T-helper 22 cell (primary cell): ENCODE data around the gene PRKCH.

Source experiments
- DNase-seq: peaks from one replicate; pipeline ENCODE4 v3.0.0-alpha.2; 2020; ENCODE audit warnings: low read depth

PRKCH gene

GRCh38 chr14:61532763-61533162, 211.4 kb downstream of the PRKCH start:
- DNase-seq = no peak

- DNase-seq = no peak
These were observed 212.3 kb downstream of the PRKCH start for GRCh38 chr14:61533513-61534255.

- no peak for DNase-seq
These were observed 213.7 kb downstream of the PRKCH start for GRCh38 chr14:61535032-61535431.

- no peak for DNase-seq
These were observed 214.1 kb downstream of the PRKCH start for GRCh38 chr14:61535458-61535857.

DNA sequence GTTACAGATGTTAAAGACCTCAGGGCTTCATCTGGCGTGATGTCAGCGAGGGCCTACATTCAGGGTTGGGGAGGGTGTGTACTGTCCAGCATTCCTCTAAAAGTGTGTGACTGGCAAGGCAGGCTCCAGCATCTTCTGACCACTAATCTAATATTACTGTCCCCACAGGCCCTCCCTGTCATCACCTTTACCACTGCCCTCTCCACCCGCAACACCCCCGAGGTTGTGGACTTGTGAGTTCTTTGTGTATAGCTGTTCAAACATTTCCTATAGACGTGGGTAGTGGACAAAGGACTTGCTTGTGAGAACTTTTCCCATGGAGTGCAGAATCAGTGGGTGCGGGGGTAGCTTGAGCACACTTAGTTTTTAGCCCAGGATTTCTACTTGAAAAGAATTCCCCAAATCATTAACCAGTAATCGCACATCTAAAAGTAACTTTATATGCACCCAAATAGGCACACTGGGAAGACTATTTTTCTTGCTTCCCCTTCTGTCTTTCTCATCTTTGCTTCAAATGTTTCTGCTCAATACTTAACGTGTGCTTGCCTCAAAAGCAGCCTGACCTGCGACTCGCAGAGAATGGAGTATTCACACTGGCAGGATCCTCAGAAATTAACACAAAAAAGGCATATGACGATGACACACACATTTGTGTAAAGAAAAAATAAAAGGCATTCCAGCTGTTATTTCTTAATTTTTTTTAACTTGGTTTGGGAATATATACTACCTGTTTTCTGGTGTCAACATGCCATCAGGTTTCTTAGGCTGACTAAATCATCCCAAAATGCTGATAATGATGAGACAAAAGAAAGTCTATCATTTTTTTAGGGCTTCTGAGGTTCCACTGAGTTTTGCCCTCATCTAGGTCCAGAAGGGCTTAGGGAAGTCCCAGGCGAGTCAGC, 215.5 kb downstream of the PRKCH start:
- DNase-seq = no peak

- DNase-seq = no peak
These were observed 216.4 kb downstream of the PRKCH start for GRCh38 chr14:61537563-61538463.

GRCh38 chr14:61538464-61539022, 217.2 kb downstream of the PRKCH start:
- no peak for DNase-seq

DNA sequence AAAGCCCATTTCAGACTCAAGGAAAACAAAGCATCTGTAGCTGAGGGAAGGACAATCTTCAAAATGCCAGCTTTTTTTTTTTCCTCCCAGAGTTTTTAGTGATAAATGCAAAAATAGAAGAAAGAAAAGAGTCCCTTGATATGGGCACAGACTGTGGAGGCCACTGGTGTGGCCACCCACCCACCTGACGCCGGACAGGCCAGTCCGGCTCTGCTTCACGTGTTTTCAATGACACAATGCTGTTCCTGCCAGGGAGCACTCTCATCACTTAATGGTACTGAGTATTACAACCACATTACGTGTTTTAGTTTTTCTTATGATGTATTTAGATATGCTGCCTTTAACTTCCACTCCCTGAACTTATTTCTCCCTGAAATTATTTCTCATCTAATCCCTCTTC, 218.3 kb downstream of the PRKCH start:
- no peak for DNase-seq

DNA sequence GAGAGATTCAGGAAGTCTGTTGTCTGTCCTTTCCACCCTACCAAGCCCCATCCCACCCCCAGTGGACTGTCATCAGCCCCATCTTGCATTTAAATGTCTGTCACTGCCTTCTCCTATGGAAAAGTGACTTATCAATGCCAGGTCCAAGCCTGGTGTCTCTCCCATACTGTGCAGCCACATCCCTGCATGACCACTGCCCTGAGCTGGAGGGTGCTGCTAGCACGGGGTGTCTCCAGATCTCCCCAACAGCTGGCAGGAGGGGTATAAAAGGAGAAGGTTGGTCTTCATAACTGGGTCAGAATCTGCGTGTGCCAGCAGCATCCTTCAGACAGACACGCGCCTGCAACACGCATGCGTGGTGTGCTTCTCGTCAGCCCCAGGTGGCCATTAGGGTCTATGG, 219.6 kb downstream of the PRKCH start:
- DNase-seq = no peak

GRCh38 chr14:61542848-61543790, 221.7 kb downstream of the PRKCH start:
- no peak for DNase-seq

DNA sequence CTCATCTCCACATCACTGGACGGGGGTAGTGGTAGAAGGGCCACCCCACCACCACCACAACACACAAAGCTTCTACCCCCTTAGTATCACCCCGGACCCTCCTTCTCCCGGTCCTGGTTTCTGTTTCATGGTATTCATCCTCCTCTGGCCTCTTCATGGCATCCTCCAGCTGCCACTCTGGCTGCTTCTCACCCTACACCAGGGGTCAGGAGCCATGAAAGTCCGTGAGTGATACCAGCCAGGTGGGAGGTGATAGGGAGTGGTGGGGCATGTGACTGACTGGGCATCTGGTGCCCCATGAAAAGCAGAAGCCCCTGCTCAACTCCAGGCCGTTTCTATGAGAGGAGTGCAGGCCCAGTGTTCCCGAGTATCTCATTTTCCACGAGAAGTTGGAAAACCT, 222.6 kb downstream of the PRKCH start:
- no peak for DNase-seq

DNA sequence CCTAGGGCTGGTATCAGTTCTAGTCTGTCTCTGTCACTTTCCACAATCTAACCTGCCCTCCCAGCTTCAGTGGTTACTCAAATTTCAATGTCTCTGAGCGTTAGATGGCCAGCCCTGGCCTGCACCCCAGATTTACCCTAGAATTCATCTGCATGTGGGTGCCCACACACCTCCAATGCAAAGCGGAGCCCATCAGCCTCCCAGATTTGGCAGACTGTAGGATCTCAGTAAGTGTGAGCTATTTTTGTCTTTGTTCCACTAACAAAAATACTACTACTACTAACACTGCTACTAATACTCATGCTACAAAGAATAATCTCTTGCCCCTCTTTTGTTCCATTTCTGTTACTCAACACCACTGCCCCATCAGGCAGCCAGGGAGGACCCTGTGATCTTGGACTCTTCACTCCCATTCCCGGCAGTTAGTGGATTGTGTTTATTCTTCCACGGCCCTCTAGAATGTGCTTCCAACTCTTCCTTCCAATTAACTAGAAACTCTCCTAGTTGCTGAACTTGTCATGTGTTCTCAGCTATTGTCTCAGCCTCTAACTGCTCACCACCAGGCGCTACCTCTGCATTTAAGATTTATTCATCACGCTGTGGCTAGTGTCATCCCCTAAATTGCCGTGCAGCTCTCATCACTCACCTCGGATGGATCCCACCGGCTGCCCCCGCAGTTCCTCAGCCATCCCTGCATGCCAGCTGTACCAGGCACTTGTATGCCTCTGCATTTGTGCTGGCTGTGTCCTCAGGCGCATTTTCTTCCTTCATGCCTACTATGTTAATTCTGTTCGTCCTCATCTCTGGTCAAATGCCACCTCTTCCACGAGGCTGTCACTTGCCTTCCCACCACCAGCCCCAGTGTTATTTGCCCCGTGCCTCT, 223.3 kb downstream of the PRKCH start:
- no peak for DNase-seq

DNA sequence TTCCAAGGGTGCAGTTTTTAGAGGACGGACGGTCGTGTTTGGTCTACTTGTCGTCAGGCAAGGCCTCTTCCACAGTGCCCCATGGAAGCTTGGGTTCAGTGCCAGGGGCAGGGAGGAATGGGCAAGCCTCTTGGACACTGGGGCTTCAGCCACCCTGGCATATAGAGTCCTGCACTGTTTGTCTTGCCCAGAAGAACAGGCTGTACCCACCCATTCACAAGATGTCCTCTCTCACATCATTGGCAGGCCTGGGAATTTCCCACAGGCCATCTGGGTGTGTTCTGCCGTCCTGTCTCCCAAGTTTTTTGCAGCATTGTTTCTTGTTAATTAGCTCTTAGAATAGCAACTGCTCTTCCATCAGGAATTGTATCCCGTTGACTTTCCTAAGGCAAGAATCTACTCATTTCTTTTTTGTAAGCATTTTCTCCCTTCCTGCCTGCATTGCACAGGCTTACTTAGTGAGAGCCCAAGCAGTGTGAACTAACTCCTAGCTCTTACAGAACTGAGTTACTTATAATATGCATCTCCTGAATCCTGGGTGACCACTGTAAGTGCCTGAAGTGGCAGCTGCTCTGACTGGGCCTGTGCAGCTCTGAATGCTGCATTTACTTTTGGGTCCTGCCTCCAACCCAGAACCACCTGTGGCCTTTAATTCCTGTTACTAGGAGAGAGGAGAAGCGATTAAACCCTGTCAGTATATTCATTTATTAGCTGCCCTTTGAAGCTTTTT, 224.5 kb downstream of the PRKCH start:
- DNase-seq = no peak

- DNase-seq = no peak
These were observed 226.0 kb downstream of the PRKCH start for GRCh38 chr14:61547186-61548069.

GRCh38 chr14:61549425-61549824, 228.0 kb downstream of the PRKCH start:
- DNase-seq = no peak

- no peak for DNase-seq
These were observed 230.0 kb downstream of the PRKCH start for GRCh38 chr14:61551384-61551783.

DNA sequence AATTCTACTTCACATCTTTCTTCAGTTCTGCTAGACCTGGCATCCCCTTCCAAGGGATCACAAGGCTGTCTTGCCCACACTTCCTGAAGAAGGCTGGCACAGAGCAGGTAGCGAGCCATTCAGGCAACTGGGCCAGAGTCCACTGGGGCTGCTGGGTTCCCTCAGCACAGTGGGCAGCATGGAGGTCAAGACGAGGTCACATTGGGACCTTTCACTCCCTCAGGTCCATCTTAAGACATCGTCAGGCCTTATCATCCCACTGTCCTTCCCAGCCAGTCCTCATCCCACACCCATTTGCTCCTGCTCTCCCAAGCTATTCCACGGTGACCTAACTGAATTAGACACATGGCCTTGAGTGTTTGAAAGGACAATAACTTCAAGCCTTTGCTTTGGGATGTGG, 230.9 kb downstream of the PRKCH start:
- DNase-seq = no peak
